Stomach smooth muscle (tissue), 2 donors: ENCODE measurements around the gene RGS17.
"Not testable (repeated sequence)": the region's sequence is repeated elsewhere in the genome, so short reads cannot be mapped to it uniquely, and the experiment has no call there.

Experiments used
- H3K27ac ChIP-seq: one replicate; pipeline ENCODE4 v1.7.0; 2013; ENCODE audit warnings: mild to moderate bottlenecking, low read length, inconsistent platforms
- H3K27me3 ChIP-seq, 2 donors: one replicate each; pipeline ENCODE4 v1.7.0; 2013; ENCODE audit warnings: low read length in 2 of 2; ENCODE audit not compliant: insufficient read depth in 2 of 2, control insufficient read depth in 1 of 2
- H3K36me3 ChIP-seq, 2 donors: one replicate each; pipeline ENCODE4 v1.7.0; 2013; ENCODE audit warnings: low read length in 2 of 2; ENCODE audit not compliant: control insufficient read depth in 2 of 2, insufficient read depth in 2 of 2
- H3K4me1 ChIP-seq: one replicate; pipeline ENCODE4 v1.7.0; 2013; ENCODE audit warnings: low read length; ENCODE audit not compliant: control insufficient read depth, insufficient read depth
- H3K4me3 ChIP-seq, 2 donors: one replicate each; pipeline ENCODE4 v1.7.0; 2013; ENCODE audit warnings: low read length in 2 of 2
- H3K9ac ChIP-seq, 2 donors: one replicate each; pipeline ENCODE4 v1.7.0; 2013; ENCODE audit warnings: low read length in 2 of 2, mild to moderate bottlenecking in 1 of 2
- H3K9me3 ChIP-seq, 2 donors: one replicate each; pipeline ENCODE4 v1.7.0; 2013; ENCODE audit warnings: low read length in 2 of 2; ENCODE audit not compliant: control insufficient read depth in 2 of 2
- donor health status: healthy.
- donor health status: Pancreatic carcinoma.

RGS17 gene

DNA sequence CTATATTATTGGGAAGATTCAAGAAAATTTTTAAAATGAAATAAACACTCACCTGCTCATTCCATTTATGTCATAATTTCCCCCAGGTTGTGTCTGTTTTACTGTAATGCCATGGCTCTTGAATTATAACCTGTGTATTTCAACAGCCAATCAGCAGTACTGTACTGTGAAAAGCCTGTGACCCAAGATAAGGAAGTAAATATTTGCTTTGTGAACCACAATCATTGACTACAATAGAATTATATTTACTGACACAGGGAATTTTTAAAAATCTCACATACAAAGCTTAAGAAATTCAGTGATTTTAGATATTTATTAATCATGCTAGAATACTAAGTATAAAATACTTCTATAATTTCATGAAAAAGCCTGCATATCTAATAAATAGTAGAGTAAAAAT lies 6.0 kb downstream of the RGS17 start:
- Histone ChIP-seq H3K27me3 (peaks cover 5 to 24% of the 10 kb centered on the region in 2 donors), H3K9ac (no peak overlapping the region), H3K9me3 (no peaks in the 10 kb centered on the region), H3K27ac (no peak overlapping the region), H3K4me1 (peaks cover 5% of the 10 kb centered on the region), H3K36me3 (no peaks in the 10 kb centered on the region), H3K4me3 (no peak overlapping the region)

- Histone ChIP-seq H3K27ac (no peak overlapping the region), H3K4me3 (no peak overlapping the region), H3K4me1 (no peaks in the 10 kb centered on the region), H3K36me3 (no peaks in the 10 kb centered on the region), H3K9ac (no peak overlapping the region), H3K9me3 (no peaks in the 10 kb centered on the region), H3K27me3 (peaks cover 4 to 14% of the 10 kb centered on the region in 2 donors)
Measured at GRCh38 chr6:153123801-153124200, 7.3 kb downstream of the RGS17 start.

GRCh38 chr6:153121311-153121710 lies 9.8 kb downstream of the RGS17 start:
- Histone ChIP-seq H3K9ac (no peak overlapping the region), H3K36me3 (no peaks in the 10 kb centered on the region), H3K27me3 (peaks cover 0 to 3% of the 10 kb centered on the region in 2 donors)

DNA sequence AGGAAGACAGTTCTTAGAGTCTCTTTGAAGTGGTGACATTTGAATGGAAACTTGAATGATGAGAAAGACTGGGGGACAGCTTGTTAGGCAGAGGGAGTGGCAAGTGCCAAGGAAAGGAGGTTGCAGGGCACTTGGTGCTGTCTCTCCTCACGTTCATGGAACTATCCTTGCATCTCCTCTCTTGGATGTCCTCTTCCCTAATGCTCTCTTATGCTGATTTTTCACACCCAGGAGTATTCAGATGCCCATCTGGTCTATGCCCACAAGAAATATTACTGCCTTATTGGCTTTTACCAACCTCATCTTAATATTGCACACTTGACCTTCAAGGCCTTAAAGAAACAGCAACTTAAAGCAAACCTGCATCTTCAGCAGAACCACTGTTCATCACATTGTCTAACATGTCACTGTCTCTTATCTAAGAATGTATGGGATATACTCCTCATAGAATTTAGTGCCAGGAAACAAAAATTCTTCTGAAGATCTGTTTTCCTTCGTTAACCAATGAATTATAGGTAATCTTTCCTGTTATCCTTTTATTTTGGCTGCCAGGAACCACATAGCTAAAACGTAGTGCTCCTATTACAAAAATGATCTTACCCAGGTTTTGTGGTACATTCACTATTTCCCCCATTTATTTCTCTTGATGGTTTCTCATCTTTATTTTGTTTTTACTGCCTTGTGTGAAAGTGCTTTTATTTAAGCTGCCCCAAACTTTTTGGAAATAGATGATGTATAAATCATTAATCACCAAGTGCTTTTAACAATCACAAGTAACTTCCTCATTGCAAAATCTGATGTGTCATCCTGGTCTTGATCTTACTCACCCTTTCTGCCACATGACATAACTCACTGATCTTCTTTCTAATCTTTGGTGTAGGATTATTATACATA lies 12.8 kb downstream of the RGS17 start:
- no peak overlapping the region for H3K4me3 ChIP-seq
- no peaks in the 10 kb centered on the region for H3K4me1 ChIP-seq
- H3K9me3 ChIP-seq: no peaks in the 10 kb centered on the region
- H3K36me3 ChIP-seq: no peaks in the 10 kb centered on the region
- H3K27ac ChIP-seq: no peak overlapping the region
- H3K9ac ChIP-seq: no peak overlapping the region
- H3K27me3 ChIP-seq: no peaks in the 10 kb centered on the region

More at GRCh38 chr6:153121311-153121710, 9.8 kb downstream of the RGS17 start:
- H3K4me3 ChIP-seq: no peak overlapping the region
- no peaks in the 10 kb centered on the region for H3K9me3 ChIP-seq
- H3K27ac ChIP-seq: no peak overlapping the region
- H3K4me1 ChIP-seq: no peaks in the 10 kb centered on the region

DNA sequence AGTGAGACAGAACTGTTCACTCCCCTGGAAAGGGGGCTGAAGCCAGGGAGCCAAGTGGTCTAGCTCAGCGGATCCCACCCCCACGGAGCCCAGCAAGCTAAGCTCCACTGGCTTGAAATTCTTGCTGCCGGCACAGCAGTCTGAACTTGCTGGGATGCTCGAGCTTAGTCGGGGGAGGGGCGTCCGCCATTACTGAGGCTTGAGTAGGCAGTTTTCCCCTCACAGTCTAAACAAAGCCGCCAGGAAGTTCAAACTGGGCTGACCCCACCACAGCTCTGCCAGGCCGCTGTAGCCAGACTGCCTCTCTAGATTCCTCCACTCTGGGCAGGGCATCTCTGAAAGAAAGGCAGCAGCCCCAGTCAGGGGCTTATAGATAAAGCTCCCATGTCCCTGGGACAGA lies 20.0 kb downstream of the RGS17 start:
- not testable (repeated sequence) for H3K27me3 ChIP-seq, H3K9ac ChIP-seq, H3K9me3 ChIP-seq, H3K4me1 ChIP-seq, H3K36me3 ChIP-seq, H3K4me3 ChIP-seq, H3K27ac ChIP-seq

DNA sequence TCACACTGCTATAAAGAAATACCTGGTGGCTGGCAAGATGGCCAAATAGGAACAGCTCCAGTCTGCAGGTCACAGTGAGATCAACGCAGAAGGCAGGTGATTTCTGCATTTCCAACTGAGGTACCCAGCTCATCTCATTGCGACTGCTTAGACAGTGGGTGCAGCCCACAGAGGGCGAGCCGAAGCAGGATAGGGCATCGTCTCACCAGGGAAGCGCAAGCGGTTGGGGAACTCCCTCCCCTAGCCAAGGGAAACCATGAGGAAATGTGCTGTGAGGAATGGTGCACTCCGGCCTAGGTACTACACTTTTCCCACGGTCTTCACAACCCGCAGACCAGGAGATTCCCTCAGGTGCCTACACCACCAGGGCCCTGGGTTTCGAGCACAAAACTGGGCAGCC lies 20.5 kb downstream of the RGS17 start:
- H3K36me3 ChIP-seq, H3K27me3 ChIP-seq, H3K9me3 ChIP-seq, H3K4me1 ChIP-seq, H3K4me3 ChIP-seq, H3K27ac ChIP-seq, H3K9ac ChIP-seq: not testable (repeated sequence)

GRCh38 chr6:153108315-153108714 lies 22.8 kb downstream of the RGS17 start:
- Histone ChIP-seq H3K27me3 (peaks cover 0 to 2% of the 10 kb centered on the region in 2 donors), H3K9me3 (peaks cover 0 to 2% of the 10 kb centered on the region in 2 donors), H3K36me3 (no peaks in the 10 kb centered on the region), H3K4me1 (peaks cover 2% of the 10 kb centered on the region), H3K4me3 (no peak overlapping the region), H3K27ac (no peak overlapping the region), H3K9ac (no peak overlapping the region)

DNA sequence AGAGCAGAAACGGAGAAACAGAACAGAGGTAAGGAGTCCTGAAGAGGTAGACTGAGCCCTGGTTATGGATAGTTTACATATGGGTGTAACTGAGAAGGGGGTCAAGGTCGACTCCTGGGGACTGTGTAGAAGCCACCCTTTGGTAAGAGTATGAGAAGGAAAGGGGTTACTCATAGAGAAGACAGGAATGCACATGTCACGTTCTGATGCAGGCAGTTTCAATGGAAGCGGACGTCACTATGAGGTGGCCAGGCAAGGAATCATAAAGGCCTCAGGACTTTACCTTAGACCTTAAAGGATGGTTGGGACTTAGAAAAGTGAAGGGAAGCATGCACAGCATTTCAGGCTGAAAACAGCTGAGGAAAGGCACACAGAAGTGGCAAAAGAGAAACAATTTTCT lies 25.1 kb downstream of the RGS17 start:
- no peaks in the 10 kb centered on the region for H3K9me3 ChIP-seq
- peaks cover 2% of the 10 kb centered on the region for H3K4me1 ChIP-seq
- peaks cover 0 to 2% of the 10 kb centered on the region in 2 donors for H3K27me3 ChIP-seq
- no peak overlapping the region for H3K4me3 ChIP-seq
- no peak overlapping the region for H3K9ac ChIP-seq
- H3K27ac ChIP-seq: no peak overlapping the region
- no peaks in the 10 kb centered on the region for H3K36me3 ChIP-seq

DNA sequence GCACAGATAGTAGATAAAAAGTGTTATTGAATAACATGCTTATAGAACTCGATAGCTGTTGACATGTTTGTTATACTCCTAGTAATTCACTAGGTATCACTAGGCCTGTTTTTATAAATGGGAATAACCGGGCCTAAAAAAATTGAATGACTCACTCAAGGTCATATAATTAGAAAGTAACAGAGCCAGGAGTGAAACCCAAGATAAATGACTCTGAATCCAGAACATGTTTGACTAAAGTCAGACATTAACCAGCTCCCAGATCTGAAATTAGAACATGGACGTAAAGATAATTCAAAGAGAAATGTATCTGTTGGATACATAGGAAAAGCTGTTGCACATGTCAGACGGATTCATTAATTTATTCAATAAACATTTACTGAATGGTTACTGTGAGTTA lies 26.9 kb downstream of the RGS17 start:
- Histone ChIP-seq H3K27ac (no peak overlapping the region), H3K4me3 (no peak overlapping the region), H3K4me1 (peaks cover 2% of the 10 kb centered on the region), H3K9ac (no peak overlapping the region), H3K9me3 (no peaks in the 10 kb centered on the region), H3K36me3 (no peaks in the 10 kb centered on the region), H3K27me3 (no peaks in the 10 kb centered on the region)

- Histone ChIP-seq H3K27me3 (no peaks in the 10 kb centered on the region), H3K36me3 (no peaks in the 10 kb centered on the region), H3K9me3 (no peaks in the 10 kb centered on the region), H3K4me3 (no peak overlapping the region), H3K4me1 (peaks cover 2% of the 10 kb centered on the region), H3K27ac (no peak overlapping the region), H3K9ac (no peak overlapping the region)
Measured at GRCh38 chr6:153103319-153103655, 27.8 kb downstream of the RGS17 start.

GRCh38 chr6:153102605-153103318 lies 28.3 kb downstream of the RGS17 start:
- peaks cover 2% of the 10 kb centered on the region for H3K4me1 ChIP-seq
- no peaks in the 10 kb centered on the region for H3K9me3 ChIP-seq
- no peak overlapping the region for H3K27ac ChIP-seq
- no peaks in the 10 kb centered on the region for H3K36me3 ChIP-seq
- H3K9ac ChIP-seq: no peak overlapping the region
- no peak overlapping the region for H3K4me3 ChIP-seq
- no peaks in the 10 kb centered on the region for H3K27me3 ChIP-seq
